Peyer's patch (tissue), 4 donors: Measurements from ENCODE around the gene LRRC75B.

Experiments
- CTCF ChIP-seq, 6 experiments: fragments of 450-650 bp in 4 of 6; fragments of 200-600 bp in 2 of 6; sonication (generic) in 1 of 6; IDR thresholded peaks; one replicate each; pipeline ENCODE4 v1.5.1; 2017 to 2019; ENCODE audit warnings: antibody characterized with exemption in 6 of 6, mild to moderate bottlenecking in 3 of 6, moderate library complexity in 1 of 6
- POLR2A ChIP-seq, 2 donors: fragments of 450-650 bp; IDR thresholded peaks; one replicate each; pipeline ENCODE4 v1.5.1; 2017; ENCODE audit warnings: antibody characterized with exemption in 2 of 2, mild to moderate bottlenecking in 2 of 2, moderate library complexity in 2 of 2

DNA sequence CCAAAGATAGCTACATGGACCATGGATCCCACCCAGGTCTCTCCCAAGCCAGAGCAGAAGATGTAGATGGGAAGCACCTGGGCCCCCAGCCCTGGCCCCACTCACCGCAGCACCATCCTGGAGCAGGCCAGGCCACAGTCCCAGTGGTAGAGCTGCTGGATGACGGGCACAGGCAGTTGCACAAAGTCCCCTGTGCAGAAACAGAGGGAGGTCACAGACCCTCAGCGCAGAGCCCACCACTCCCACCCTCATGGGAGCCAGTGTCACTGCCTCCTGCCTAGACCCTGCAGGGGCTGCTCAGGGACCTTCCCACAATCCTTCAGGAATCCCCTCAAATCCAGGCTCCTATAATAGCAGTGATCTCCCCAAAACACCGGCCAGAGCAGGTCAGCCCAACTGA, 44.1 kb downstream of the LRRC75B start:
- TF ChIP-seq POLR2A (IDR thresholded peaks at IDR 0.05) (no peak), CTCF (IDR thresholded peaks at IDR 0.05) (no peak)
